ENCODE measurements around the gene TGFB1I1.

The TGFB1I1 gene

DNA sequence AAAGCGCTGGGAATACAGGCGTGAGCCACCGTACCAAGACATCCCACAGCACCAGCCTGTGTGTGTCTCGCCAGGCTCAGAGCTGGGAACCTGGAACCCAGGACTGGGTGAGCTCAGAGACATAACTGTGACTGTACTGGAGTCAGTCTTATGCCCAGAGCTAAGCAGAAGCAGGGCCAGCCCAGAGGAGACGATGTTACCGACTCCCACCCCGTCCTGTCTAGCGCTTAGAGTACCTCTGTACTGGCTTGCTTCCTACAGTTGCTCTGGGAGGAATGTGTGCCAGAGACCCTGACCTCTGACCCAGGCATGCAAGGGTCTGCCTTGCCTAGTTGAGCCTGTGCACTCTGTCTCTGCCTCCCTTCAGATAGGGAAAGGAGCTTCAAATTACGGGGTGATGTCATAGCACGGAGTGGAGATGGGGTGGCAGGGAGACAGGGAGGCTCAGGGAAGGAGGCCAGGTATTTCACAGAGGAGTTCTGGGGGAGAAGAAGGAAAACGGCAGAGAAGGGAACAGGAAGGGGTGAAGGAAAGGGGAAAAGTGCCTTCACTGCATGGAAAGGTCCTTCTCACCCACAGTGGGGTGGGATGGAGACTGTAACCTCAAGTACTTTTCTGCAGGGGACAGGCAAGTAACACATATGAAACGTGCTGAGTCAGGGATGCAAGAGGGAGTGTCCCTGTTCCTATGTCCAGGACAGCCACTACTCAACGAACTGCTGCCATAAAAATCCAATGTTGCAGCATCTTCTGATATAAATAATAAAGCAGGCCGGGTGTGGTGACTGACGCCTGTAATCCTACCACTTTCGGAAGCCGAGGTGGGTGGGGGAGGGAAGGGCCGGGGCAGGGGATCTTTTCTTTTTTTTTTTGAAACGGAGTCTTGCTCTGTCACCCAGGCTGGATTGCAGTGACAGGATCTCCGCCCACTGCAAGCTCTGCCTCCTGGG lies 18.4 kb upstream of the TGFB1I1 start:
- no peak for DNase-seq (ENCODE audit: low read depth)
- H3K4me3 ChIP-seq (ENCODE audit: low read length), result no peak overlapping the region
- TF ChIP-seq, protein P1, sequence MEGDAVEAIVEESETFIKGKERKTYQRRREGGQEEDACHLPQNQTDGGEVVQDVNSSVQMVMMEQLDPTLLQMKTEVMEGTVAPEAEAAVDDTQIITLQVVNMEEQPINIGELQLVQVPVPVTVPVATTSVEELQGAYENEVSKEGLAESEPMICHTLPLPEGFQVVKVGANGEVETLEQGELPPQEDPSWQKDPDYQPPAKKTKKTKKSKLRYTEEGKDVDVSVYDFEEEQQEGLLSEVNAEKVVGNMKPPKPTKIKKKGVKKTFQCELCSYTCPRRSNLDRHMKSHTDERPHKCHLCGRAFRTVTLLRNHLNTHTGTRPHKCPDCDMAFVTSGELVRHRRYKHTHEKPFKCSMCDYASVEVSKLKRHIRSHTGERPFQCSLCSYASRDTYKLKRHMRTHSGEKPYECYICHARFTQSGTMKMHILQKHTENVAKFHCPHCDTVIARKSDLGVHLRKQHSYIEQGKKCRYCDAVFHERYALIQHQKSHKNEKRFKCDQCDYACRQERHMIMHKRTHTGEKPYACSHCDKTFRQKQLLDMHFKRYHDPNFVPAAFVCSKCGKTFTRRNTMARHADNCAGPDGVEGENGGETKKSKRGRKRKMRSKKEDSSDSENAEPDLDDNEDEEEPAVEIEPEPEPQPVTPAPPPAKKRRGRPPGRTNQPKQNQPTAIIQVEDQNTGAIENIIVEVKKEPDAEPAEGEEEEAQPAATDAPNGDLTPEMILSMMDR (conservative IDR thresholded peaks at IDR 0.05; ENCODE audit: low read depth, low read length), result no peak

DNA sequence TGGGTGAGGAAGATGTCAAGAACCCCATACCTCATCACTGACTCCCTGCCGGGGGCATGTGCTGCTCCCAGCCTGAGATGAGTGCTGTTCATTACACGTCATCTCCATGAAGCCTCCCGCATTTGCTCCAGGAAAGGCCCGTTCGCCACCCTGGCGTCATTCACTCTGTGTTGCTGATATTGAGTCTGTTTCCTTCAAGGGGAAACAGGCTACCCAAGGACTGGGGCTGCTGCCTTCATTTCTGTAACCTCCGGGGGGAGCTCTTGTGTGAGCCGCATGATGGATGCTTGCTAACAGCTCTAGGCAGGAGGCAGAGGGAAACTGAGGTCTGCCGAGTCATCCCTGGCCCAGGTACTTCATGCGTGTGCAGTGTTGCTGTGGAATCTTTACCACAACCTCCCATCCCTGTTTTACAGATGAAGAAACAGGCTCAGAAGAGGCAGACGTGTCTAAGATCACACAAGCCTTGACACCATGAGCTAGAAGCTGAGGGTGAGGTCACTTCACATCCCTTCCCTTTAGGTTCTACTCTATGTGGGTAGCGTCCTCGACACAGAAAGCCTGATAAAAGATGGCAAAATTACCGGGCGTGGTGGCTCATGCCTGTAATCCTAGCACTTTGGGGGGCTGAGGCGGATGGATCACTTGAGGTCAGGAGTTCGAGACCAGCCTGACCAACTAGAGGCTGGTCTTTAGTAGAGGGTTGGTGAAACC lies 16.2 kb upstream of the TGFB1I1 start:
- TF ChIP-seq, protein P1 (conservative IDR thresholded peaks at IDR 0.05; ENCODE audit: low read depth, low read length), result peak; percentile 54
- no peak for DNase-seq (ENCODE audit: low read depth)
- H3K4me3 ChIP-seq (ENCODE audit: low read length), result no peak overlapping the region

DNA sequence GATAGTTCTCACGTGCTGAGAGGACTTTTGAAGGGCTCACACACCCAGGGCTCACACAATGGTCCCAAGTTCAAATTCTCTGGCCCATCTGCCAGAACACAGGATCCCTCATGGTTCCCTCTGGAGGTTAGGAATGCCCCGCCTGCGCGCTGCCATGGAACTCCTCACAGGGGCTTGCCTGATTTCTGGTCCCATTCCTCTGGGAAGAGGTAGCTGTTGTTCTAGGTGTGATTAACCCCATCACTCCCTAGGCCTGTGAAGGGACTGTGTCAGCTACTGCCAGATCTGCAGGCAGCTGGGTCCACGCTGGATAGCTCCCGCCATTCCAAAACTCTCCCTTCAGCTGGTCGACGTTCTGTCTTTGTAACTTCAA lies 15.0 kb upstream of the TGFB1I1 start:
- DNase-seq (ENCODE audit: low read depth), result no peak

DNA sequence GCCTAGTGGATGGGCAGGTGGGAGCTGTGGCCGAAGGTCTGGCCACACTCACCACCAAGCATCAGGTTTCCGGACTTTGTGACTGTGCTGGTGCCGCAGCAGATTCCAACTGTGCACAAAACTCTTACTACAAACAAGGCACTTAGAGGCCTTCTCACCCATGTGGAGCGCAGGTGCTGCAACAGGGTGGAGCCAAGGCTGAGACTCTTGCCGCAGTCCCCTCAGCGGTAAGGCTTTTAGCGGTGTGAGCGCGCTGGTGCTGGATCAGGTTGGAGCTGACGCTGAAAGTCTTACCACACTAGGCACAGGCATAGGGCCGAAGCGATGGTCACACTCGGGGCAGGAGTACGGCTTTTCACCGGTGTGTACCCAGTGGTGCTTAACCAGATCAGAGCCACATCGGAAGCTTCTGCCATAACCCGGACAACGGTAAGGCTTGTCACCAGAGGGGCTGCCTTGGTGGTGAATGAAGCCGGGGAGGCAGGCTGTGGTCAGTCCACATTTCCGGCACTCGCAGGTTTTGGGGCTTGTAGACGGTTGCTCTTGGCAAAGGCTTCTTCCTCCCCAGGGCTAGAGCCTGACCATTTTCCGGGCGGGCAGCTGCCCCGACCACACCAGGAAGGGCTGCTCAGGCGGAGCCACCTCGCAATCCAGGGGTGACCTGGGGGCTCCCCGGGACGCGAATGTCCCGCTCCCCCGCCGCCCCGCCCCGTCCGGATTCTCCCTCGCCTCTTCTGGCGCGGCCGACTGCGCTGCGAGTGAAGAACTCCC lies 13.7 kb upstream of the TGFB1I1 start:
- no peak for DNase-seq (ENCODE audit: low read depth)
- TF ChIP-seq, protein P1 (conservative IDR thresholded peaks at IDR 0.05; ENCODE audit: low read depth, low read length), result peak; percentile 30
- H3K4me3 ChIP-seq (ENCODE audit: low read length), result peak overlapping the region; percentile 63

More for the DNA sequence above, 15.0 kb upstream of the TGFB1I1 start:
- TF ChIP-seq, protein P1 (conservative IDR thresholded peaks at IDR 0.05; ENCODE audit: low read depth, low read length), result no peak
- no peak overlapping the region for H3K4me3 ChIP-seq (ENCODE audit: low read length)

DNA sequence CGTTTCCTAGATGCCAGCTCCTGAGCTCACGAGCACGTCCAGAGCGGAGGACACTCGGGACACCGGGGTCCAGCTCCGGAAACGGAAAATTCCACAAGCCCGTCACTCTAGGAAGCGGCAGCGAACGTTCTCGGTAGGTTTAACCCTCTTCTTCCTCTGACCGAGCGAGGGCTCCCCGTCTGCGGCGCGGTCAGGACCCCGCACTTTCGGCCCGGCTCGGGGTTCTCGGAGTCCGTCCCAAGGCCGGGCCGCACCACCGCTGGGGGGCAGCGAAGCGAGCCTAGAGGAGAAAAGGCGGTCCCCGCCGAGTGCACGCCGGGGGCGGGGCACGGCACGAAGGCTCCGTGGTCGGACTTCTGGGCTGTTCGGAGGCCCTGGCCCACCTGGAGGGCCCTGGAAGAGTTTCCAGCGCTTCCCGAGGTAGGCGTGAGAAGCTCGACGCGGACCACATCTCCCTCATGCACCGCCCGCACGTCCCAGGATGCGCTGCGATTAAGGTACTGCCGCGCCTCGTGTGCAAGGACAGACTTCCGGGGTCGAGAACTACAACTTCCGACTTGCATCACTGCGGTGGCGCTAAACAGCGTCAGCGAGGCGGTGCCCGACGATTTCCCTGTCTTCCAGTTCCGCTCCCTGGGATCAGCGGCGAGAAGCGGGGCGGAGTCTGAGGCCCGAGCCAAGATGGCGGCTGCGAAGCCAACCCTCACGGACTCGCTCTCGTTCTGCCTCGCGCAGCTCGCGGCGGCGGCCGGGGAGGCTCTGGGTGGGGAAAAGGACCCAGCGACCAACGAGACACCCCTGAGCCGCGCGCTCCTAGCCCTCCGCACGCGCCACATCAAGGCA lies 12.9 kb upstream of the TGFB1I1 start, which contains the start of gene ARMC5:
ARMC5 (plus strand) TSS at position 658 of the 843 bp plus-strand sequence; CDS start at position 682, 24 bp downstream.
- peak within 1 kb of the TSS; percentile 71 for H3K4me3 ChIP-seq (ENCODE audit: low read length)
- TF ChIP-seq, protein P1 (conservative IDR thresholded peaks at IDR 0.05; ENCODE audit: low read depth, low read length), result peak; percentile 53
- peak; percentile 94 for DNase-seq (ENCODE audit: low read depth)

All from retinal pigment epithelial cell (primary cell).